Measurements from ENCODE around the gene ATG2B. TPM values are rescaled to one million over a fixed set of nuclear protein-coding genes. Genes with fewer than 3 reads are reported as not detected.
A peak's percentile ranks its signal among the peaks of the same experiment; 100 is the strongest.

Gene ATG2B
- total and polyA plus RNA-seq, 9 of the 15 experiments (the other 6 are each of a cell fraction or from before 2014, with no cell fraction given): 0.83 to 12.9 (median 8.7) TPM

DNA sequence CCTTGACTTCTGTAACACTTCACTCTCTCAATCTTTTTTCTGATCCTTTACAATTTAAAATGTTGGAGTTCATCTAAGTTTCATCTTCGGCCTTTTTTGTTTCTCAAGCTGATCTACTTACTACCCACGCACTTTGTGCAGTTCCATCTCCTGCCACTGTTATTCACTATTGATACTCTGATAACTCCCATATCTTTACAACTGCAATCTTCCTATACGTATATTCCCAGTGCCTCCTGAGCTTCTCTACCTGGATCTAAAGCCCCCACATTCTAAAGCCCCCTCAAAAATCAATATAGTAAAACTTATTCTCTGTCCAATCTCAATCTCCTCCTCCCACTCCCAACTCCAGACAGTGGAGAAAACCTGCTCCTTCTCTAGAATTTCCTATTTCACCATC is 5.9 kb downstream of the ATG2B start (continued):
- TF ChIP-seq CHD7 (IDR thresholded peaks at IDR 0.05; ENCODE audit: low read depth, low read length) (no peak), NFRKB (IDR thresholded peaks at IDR 0.05; ENCODE audit: low read depth) (peak; percentile 19; the same call in 1 of the 2 replicates), KAT7 (CRISPR knock-in tag; IDR thresholded peaks at IDR 0.05; ENCODE audit: borderline replicate concordance) (no peak), BACH1 (tag; IDR thresholded peaks at IDR 0.05) (no peak), DPF2 (IDR thresholded peaks at IDR 0.05) (no peak), EHMT2 (IDR thresholded peaks at IDR 0.05) (no peak), HNRNPLL (IDR thresholded peaks at IDR 0.05; ENCODE audit: low read depth, low read length, poor library complexity, severe bottlenecking) (no peak), CHD4 (IDR thresholded peaks at IDR 0.05; ENCODE audit: insufficient read depth, insufficient replicate concordance, low read depth, low read length, poor library complexity, severe bottlenecking) (no peak), HLTF (IDR thresholded peaks at IDR 0.05) (no peak)
- TF ChIP-seq, protein P1, sequence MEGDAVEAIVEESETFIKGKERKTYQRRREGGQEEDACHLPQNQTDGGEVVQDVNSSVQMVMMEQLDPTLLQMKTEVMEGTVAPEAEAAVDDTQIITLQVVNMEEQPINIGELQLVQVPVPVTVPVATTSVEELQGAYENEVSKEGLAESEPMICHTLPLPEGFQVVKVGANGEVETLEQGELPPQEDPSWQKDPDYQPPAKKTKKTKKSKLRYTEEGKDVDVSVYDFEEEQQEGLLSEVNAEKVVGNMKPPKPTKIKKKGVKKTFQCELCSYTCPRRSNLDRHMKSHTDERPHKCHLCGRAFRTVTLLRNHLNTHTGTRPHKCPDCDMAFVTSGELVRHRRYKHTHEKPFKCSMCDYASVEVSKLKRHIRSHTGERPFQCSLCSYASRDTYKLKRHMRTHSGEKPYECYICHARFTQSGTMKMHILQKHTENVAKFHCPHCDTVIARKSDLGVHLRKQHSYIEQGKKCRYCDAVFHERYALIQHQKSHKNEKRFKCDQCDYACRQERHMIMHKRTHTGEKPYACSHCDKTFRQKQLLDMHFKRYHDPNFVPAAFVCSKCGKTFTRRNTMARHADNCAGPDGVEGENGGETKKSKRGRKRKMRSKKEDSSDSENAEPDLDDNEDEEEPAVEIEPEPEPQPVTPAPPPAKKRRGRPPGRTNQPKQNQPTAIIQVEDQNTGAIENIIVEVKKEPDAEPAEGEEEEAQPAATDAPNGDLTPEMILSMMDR (IDR thresholded peaks at IDR 0.05 in 2 of 3, conservative IDR thresholded peaks at IDR 0.05 in 1 of 3; ENCODE audit: insufficient read depth in 2 of 3, low read depth in 1 of 3, low read length in 3 of 3): peak in 2 of 3 experiments; percentile 10 to 23; a peak in 1 of 6 replicates
